ENCODE measurements around the gene TRDMT1.

Gene TRDMT1

DNA sequence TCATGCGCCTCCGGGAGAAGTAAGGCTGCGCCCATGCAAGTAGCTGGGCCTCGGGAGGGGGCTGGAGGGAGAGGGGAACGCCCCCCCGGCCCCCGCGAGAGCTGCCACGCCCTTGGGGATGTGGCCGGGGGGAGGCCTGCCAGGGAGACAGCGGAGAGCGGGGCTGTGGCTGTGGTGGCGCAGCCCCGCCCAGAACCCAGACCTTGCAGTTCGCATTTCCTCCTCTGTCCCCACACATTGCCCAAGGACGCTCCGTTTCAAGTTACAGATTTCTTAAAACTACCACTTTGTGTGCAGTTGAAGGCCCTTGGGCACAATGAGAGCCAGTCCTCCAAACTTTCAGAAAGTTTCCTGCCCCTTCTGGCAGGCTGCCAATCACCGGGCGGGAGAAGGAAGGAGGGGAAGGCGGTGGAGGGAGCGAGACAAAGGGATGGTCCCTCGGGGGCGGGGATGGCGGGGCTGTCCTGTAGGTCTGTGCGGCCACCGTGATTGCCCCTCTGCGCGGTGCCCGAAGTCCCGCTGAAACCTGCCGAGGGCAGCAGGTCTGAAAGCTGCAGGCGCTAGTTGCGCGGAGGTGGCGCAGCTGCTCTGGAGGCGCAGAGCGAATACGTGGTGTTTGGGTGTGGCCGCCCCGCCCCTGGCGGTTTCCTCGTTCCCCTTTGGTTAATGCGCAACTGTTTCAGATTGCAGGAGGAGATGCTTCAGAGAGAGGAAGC is 28.7 kb upstream of the TRDMT1 start:
- peak; percentile 87 for DNase-seq

DNA sequence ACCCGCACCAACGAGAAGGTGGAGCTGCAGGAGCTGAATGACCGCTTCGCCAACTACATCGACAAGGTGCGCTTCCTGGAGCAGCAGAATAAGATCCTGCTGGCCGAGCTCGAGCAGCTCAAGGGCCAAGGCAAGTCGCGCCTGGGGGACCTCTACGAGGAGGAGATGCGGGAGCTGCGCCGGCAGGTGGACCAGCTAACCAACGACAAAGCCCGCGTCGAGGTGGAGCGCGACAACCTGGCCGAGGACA is 28.2 kb upstream of the TRDMT1 start:
- no peak for DNase-seq

DNA sequence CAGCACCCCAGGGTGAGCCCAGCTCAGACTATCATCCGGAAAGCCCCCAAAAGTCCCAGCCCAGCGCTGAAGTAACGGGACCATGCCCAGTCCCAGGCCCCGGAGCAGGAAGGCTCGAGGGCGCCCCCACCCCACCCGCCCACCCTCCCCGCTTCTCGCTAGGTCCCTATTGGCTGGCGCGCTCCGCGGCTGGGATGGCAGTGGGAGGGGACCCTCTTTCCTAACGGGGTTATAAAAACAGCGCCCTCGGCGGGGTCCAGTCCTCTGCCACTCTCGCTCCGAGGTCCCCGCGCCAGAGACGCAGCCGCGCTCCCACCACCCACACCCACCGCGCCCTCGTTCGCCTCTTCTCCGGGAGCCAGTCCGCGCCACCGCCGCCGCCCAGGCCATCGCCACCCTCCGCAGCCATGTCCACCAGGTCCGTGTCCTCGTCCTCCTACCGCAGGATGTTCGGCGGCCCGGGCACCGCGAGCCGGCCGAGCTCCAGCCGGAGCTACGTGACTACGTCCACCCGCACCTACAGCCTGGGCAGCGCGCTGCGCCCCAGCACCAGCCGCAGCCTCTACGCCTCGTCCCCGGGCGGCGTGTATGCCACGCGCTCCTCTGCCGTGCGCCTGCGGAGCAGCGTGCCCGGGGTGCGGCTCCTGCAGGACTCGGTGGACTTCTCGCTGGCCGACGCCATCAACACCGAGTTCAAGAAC is 27.7 kb upstream of the TRDMT1 start:
- peak; percentile 68 for DNase-seq

DNA sequence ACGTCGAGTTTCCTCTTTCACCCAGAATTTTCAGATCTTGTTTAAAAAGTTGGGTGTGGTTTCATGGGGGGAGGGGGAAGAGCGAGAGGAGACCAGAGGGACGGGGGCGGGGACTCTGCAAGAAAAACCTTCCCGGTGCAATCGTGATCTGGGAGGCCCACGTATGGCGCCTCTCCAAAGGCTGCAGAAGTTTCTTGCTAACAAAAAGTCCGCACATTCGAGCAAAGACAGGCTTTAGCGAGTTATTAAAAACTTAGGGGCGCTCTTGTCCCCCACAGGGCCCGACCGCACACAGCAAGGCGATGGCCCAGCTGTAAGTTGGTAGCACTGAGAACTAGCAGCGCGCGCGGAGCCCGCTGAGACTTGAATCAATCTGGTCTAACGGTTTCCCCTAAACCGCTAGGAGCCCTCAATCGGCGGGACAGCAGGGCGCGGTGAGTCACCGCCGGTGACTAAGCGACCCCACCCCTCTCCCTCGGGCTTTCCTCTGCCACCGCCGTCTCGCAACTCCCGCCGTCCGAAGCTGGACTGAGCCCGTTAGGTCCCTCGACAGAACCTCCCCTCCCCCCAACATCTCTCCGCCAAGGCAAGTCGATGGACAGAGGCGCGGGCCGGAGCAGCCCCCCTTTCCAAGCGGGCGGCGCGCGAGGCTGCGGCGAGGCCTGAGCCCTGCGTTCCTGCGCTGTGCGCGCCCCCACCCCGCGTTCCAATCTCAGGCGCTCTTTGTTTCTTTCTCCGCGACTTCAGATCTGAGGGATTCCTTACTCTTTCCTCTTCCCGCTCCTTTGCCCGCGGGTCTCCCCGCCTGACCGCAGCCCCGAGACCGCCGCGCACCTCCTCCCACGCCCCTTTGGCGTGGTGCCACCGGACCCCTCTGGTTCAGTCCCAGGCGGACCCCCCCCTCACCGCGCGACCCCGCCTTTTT is 26.9 kb upstream of the TRDMT1 start, which contains the start of gene VIM:
Gene VIM (plus strand): TSS at position 151 of the 925 bp plus-strand sequence. CDS start 1,182 bp downstream, outside the sequence.
- DNase-seq = peak; percentile 78

DNA sequence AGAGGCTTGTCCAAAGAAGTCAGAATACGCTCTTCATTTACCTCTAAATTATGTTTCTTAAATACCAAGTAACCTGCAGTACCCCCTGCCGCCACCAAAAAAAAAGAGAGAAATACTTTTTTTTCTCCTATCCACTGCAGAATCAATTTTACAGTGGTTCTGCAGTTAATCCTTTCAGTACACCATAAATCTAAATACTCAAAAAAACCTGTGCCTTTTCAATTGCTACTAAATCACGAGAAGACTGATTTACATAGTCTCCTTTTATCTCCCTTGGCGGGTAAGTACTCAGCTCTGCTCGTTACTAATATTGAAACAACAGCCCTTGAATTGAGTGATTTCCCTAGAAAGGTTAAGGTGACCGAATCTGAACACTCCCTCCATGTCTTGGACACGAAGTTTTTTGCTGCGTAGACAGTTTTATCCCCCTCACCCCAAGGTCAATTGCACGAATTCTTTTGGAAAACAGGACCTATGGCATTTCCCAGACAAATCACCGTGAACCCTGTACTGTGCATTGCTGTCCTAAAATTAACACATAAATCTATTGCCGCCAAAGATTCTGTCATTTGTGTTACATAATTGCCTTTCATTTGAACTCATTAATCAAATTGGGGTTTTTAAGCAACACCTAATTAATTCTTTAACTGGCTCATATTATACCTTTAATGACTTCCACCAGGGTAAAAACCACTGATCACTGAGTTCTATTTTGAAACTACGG is 26.1 kb upstream of the TRDMT1 start:
- no peak for DNase-seq

DNA sequence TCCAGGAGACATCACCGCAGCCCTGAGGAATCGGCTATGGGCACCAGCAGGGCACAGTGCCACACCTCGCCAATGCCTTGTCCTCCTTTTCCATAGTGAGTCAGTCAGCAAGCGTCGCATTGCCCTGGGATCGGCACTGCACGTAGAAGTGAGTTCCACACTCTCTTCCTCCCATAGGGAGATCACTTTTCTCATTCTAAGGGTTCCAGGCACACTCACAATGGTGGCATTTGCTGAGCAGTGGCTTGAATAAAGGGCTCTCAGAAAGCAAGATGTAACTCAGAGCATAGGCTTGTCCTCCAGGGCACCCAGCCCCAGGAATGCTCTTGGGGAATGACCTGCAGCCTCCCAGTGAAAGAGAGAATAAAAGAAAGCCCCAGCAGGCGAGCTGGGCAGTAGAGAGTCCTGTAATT is 25.4 kb upstream of the TRDMT1 start:
- no peak for DNase-seq

DNA sequence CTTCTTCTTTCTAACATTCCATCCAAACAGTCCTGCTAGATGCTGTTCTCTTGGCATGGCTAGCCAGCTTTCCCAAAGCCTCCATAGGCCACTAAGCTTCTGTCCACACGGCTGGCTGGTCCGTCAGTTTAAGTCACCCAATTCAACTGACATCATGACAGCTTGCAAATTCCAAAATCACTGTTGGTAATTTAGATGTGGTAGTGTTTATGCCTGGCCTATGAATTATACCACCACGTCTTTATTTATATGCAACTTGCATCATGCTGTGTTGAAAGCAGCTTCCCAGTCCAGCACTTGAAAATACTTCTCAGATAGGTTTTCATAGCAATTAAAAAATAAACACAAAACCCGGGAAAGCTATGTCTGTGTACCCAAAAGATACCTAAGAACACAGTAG is 24.3 kb upstream of the TRDMT1 start:
- no peak for DNase-seq

DNA sequence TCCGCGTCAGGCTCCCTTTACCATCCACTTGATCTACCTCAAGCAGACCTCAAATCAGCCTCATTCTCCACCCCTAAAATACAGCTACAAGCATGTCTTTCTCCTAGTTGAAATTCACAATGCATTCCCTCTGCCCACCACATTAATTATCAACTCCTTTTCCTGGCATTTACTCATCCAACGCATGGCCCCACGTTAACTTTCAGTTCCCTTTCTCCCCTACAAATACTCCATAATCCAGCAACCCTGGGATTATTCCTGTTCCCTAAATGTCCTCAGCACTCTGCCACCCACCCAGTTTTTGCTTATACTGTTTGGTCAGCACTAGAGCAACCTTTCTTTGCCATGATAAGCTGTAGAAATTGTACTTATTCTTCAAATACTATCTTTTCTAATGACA is 20.9 kb upstream of the TRDMT1 start:
- DNase-seq = no peak

DNA sequence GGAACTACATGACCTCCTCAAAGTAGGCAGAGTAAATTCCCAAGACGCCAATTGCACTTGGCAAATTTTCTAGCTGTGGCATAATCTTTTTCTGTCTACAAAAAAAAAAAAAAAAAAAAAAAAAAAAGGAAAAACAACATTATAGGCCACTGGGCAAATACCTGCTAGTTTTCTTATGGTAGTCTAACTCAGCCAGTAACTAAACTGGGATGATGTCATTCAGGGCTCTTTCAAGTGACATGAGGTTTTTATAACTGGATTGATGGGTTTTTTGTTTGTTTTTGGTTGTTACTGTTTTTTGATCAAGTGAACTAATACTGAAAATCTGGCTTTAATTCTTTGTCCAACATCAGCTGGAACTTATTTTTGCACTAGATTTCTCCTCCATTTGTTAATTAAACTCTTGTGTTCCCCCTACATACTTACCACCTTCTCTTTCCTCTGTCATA is 19.2 kb upstream of the TRDMT1 start:
- no peak for DNase-seq

DNA sequence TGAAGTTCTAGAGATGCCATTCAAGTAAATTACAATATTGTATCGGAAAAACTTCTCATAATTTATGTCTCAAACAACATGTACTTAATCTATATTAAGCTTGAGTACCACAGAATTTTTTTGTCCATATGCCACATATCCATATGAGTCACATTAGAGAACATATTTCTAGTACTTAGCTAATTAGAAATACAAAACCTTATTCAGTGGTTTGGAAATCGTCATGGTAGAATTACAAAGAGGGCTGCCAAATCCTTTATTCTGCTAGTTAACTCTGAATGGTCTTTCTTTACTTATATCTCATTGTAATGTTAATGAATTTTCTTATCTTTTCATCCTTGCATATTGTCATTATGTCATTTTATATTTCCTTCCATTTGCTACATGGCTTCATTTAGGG is 17.6 kb upstream of the TRDMT1 start:
- DNase-seq = no peak

DNA sequence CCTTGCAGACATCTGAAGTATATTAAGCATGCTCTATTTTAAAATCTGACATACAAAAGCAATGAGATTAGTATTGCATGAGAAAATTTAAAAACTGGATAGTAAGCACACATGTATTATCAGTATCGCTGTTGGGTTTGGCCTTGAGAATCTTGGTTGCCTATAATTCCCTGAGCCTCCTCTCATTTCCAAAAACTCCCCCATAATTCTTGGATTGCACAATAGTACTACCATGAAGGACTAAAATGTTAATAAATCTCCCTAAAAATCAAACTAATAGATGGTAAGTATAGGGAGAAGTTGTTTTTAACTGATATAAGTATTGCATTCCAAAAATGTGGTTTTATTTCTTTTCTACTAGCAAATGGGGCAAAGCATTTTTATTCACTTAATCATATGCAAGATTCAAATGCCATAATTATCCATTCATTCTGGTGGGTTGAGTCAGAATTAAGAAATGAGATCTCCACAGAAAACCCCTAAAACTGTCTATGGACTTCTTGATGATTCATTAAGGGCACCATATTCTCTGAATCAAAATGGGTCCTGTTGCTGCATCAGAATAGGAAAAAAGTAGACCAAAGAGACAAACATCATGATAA is 16.3 kb upstream of the TRDMT1 start:
- DNase-seq = no peak

DNA sequence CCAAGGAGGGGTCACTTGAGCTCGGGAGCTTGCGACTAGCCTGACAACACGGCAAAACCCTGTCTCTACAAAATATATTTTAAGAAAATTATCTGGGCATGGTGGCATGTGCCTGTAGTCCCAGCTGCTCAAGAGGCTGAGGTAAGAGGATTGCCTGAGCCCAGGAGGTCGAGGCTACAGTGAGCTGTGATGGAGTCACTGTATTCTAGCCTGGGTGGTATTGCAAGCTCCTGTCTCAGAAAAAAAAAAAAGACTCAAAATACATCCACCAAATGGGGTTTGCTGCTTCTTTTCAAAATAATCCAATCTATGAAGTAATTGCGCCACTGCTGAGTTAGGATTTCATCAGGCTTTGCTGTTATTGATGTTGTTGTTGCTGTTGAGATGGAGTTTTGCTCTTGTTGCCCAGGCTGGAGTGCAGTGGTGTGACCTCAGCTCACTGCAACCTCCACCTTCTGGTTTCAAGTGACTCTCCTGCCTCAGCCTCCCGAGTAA is 15.5 kb upstream of the TRDMT1 start:
- DNase-seq = no peak

DNA sequence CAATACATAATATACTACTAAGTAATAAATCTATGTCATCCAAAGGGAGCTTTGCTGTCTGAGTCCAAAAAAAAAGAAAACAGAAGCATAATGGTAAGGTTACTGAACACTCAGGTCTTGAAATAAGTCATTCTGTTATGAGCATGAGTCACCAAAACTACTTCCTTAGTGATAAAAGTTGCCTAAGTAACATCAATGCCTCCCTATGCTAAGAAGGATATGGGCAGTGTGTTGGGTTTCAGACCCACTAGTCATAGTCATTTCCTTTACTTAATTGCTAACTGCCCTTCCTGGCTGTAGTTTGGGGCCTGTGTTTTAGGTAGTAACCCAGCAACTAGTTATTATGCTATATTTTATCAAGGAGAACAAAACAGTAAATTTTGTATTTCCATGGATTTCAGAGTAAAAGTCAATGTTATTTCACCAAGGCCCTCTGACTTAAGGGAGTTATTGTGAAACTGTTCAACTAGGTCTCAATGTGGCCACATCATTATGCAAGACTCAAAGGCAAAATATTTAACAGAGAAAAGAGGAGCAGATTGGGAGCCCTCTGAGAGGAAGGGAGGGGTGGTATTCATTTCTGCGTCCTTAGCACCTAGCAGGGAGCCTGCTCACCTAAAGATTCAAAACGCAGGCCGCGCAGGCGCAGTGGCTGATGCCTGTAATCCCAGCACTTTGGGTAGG is 14.9 kb upstream of the TRDMT1 start:
- no peak for DNase-seq

DNA sequence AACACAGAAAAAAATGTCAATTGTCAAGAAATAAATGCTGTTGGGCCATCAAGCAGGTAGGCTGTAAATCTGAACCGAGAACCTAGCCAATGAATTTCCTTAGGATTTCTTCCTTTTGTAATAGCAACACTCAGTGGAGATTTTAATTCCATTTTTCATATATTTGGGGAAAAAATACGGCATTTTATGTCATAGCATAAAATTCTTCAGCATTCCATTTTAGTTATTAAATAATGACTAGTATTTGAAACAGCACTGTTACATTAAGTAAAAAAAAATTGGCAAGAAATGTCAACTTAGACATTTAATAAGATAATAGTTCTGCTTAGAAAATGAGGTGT is 14.3 kb upstream of the TRDMT1 start:
- no peak for DNase-seq

DNA sequence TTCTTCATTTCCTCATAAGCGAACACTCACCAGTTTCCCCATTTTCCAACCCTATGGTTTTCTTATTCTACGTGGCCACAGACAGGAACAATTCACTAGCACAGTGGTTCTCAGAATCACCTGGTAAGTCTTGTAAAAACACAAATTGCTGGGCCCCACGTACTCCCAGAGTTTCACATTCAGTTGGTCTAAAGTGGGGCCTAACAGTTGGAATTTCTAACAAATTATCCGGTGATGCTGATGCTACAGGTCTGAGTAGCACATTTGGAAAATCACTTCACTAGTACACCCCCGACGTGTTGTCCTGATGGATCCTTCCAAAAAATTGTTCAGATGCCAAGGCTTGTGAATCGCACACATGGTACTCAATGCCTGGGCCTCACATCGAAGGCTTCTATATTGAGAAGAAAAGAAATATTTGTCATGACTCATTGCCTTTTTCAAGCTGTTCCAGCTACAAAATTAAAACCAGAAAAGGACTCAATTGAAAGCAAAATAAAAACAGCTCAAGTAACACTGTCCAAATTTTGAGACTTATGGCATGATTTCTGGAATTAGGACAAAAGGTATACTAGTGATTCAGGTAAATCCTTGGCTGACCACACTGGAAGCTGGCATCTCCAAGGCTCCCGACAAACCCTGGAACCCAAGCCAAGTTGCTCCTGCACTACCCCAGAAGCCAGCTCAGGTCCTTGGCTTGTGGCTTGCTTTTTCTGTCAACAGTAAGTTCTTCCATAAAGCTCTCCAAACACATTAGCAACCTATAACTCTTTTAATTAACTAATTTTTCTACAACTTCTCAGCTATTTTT is 13.7 kb upstream of the TRDMT1 start:
- no peak for DNase-seq

DNA sequence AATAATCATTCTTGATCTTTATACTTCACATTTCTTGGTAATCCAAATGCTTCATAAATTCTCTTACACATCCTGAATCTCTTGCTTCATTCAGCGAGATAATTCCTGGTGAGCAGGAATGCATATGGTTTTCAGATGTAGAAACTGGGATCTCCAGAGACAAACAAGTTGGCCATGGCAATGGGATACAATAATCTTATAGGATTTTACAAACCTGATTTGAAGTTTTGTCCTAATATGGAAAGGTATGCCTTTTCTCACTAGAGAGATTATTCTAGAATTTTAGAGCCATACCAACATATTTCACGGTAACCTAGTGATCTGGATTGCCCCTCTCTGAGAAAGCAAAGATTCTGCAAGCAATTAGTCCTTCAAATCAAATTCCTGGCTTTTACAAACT is 13.1 kb upstream of the TRDMT1 start:
- no peak for DNase-seq

DNA sequence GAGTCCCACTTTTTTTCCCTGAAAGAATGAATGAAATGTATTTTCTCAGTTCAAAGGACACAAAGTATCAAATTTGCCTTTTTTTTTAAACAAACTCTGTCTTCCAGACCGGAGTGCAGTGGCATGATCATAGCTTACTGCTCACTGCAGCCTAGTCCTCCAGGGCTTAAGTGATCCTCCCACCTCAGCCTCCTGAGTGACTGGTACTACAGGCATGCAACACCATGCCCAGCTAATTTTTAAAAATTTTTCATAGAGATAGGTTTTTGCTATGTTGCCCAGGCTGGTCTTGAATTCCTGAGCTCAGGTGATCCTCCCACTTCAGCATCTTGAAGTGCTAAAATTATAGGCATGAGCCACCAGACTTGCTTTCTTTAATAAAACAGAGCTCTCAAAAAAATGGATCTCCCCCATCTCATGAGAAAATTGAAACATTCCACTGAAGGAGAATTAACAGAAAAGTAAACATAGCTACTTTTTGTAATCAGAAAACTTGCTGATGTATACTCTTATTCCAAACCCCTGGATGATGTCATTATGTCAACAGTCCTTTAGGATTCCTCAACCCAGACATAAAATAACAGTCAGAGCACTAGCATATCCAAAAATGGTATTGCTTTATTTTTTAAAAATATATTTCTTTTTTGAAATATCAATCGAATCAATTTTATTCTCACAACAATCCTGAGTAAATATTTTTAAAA is 12.3 kb upstream of the TRDMT1 start:
- DNase-seq = no peak

DNA sequence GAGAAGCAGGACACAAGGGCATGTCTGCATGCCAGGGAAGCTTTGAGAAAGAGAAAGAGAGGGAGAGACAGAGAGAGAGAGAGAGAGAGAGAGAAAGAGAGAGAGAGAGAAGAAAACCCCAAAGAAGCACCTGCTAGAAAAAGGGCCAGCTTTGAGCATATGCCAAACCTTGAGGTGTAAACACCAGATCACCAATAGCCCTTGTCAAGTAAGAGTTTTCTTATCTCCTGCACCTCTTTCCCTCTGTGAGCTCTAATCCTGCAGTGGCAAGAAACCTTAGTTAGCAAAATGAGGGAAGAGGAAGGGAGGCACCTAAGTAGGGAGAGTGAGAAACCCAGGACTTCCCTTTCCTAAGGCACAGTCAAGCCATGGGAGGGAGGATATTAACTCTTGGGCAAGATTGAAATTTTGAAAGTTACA is 11.3 kb upstream of the TRDMT1 start:
- no peak for DNase-seq

DNA sequence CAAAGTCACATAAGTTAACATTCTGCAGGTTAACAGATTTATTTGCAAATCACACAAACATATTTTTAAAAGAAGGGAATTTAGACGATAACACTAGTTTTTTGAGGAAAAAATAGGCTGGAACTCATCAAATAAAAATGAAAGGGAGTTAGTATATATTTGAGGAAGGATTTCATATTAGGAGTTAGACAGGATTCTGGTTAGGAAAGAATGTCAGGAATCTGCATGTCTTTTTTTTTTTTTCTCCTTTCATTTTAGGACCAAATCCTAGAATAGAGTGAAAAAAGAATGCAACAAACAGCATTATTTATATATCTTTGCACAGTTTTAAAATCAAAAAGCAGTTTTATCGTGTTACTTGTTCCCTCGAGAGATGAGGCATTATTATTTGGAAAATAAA is 8.9 kb upstream of the TRDMT1 start:
- no peak for DNase-seq

DNA sequence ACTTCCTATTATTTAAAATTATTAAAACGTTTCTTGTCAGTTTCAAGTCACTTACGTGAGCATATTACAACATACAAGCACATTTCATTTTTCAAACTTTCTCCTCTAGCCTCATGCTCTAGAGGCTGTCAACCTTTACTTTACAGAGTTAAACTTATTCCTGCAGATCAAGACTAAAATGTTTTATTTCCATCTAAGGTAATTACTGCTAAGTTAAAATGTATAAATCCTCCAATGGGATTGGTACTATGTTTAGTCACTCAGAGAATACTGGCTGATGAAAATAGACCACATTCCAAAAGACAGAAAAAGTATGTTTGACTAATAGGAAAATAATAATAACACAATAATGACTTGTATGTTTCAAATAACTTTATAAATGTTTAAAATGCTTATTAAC is 8.4 kb upstream of the TRDMT1 start:
- DNase-seq = no peak

All from activated CD4-positive, CD25-positive, alpha-beta regulatory T cell treated with anti-CD3 and anti-CD28 coated beads, Interleukin-2, amount 50 U/mL, for 72 hours (primary cell).